ENCODE results near the gene SPDEF.

The SPDEF gene

GRCh38 chr6:34556031-34556471 lies at the start of gene SPDEF:
TSS of gene SPDEF (minus strand) at chr6:34556329. CDS start at chr6:34544455, 11,874 bp downstream.
- FAIRE-seq, result no peak
- TF ChIP-seq CTCF (IDR thresholded peaks at IDR 0.05; ENCODE audit: insufficient read depth, missing control alignments), result no peak
- no peak for DNase-seq (ENCODE audit: insufficient read length, low spot score)

- no peak for FAIRE-seq
- no peak for TF ChIP-seq CTCF (IDR thresholded peaks at IDR 0.05; ENCODE audit: insufficient read depth, missing control alignments)
- DNase-seq (ENCODE audit: insufficient read length, low spot score), result no peak
These were observed 47.6 kb upstream of the SPDEF start for GRCh38 chr6:34603707-34604106.

GRCh38 chr6:34602318-34603111 lies 46.4 kb upstream of the SPDEF start:
- no peak for TF ChIP-seq CTCF (IDR thresholded peaks at IDR 0.05; ENCODE audit: insufficient read depth, missing control alignments)
- no peak for FAIRE-seq
- no peak for DNase-seq (ENCODE audit: insufficient read length, low spot score)

GRCh38 chr6:34601706-34602105 lies 45.6 kb upstream of the SPDEF start:
- no peak for TF ChIP-seq CTCF (IDR thresholded peaks at IDR 0.05; ENCODE audit: insufficient read depth, missing control alignments)
- FAIRE-seq, result no peak
- DNase-seq (ENCODE audit: insufficient read length, low spot score), result no peak

- TF ChIP-seq CTCF (IDR thresholded peaks at IDR 0.05; ENCODE audit: insufficient read depth, missing control alignments), result no peak
- FAIRE-seq, result no peak
- DNase-seq (ENCODE audit: insufficient read length, low spot score), result no peak
These were observed 44.7 kb upstream of the SPDEF start for GRCh38 chr6:34600796-34601195.

- TF ChIP-seq CTCF (IDR thresholded peaks at IDR 0.05; ENCODE audit: insufficient read depth, missing control alignments), result no peak
- FAIRE-seq (no peak), DNase-seq (ENCODE audit: insufficient read length, low spot score) (no peak)
These were observed 44.0 kb upstream of the SPDEF start for GRCh38 chr6:34600101-34600500.

- DNase-seq (ENCODE audit: insufficient read length, low spot score) (no peak), FAIRE-seq (no peak)
- no peak for TF ChIP-seq CTCF (IDR thresholded peaks at IDR 0.05; ENCODE audit: insufficient read depth, missing control alignments)
These were observed 42.6 kb upstream of the SPDEF start for GRCh38 chr6:34598712-34599111.
